HG02852 (cell line): Measurements from ENCODE around the gene NF2.

Source experiments
- ATAC-seq: cut with Tn5 transposase; IDR thresholded peaks from one replicate; pipeline ENCODE4 v1.9.1; 2021; ENCODE audit warnings: mild to moderate bottlenecking, moderate library complexity; ENCODE audit not compliant: unreplicated experiment

Gene NF2

DNA sequence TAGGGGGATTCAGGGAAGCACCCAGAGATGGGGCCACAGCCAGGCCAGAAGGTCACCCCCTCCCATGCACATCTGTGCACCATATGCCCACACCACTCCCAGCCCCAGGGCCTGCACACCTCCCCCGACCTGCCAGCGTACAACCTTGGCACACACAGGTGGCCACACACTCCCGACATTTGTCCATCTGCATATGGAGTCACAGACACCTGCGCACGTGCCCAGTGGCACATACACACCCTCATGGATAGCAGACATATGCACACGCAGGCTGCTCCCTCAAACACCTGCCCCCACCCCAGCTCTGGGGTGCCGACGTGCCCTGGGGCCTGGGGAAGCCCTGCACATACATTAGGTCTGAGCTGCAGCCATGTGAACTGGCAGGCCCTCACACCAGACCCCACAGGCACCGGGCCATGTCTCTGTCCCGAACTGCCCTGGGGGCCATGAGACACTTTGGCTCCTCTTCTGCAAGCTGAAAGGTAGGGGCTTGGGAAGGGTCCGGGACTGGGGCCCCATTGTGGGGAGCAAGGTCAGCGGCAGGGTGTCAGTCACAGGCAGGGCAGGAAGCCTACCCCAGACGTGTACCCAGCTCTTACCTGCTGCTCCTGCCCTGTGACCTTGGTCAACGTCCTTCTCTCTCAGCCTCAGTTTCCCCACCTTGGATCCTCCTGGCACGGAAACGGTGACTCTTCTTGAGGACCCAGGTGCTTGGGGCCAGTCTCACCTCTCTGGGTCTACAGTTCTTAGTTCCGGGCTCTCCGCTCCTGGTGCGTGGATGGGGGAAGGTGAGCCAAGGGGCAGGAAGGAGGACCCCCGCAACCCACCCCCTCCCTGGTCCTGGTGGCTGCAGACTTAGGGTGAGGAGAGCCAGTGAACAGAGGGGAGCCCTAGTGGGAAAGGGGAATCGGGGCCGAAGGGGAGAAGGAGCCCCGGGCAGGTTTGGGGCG lies 115.8 kb downstream of the NF2 start:
- ATAC-seq, result no peak

DNA sequence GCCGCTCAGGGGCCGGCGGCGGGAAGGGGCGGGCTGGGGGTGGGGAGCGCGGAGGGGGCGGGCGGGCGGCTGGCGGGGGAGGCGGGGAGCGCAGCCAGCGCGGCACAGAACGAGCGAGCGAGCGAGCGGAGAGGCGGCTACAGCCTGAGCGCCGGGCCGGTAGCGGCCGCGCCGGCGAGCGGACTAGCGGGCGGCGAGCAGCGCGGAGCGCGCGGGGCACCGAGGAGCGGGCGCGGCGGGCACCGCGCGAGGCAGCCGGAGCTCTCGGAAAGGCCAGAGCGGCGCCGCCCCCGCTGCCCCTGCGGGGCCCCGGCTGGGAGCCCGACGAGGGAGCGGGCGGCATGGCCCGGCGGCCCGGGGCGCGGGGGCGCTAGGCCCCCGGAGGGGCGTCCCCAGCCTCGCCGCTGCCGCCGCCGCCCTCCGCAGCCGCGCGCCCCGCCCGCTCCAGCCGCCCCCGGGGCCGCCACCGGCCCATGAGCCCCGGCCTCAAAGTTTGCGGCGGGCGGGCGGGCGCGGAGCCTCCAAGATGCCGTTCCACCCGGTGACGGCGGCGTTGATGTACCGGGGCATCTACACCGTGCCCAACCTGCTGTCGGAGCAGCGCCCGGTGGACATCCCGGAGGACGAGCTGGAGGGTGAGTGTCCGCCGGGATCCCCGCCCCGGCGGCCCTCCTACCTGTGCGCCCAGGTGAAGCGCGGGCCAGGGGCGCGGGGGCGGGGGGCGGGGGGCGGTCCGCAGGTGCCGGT lies 116.6 kb downstream of the NF2 start, which contains the start of gene CABP7:
CABP7 (plus strand) TSS at position 105 of the 747 bp plus-strand sequence; CDS start at position 527, 422 bp downstream.
- ATAC-seq, result no peak

DNA sequence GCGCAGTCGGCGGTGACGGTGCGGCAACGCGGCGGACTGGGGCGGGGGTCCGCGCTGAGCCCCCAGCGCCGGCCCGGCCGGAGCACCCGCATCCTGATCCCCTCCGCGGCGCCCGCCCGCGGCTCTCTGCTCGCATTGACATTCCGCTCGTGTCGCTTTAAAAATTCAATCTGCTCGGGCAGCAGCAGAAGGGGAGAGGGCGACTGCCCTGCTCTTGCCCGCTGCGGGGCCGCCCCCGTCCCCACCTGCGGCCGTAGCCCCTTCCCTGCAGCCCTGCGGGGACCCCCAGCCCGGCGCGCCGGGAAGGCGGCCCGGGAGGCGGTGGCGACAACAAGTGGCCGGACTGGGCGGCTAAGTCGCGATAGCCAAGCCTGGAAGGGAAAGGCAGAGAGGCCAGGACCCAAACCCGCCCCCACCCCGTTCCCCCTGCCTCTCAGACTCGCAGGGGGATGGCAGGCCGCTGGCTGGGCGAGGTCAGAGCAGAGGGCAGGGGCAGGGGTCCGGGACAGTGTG lies 117.4 kb downstream of the NF2 start:
- no peak for ATAC-seq

DNA sequence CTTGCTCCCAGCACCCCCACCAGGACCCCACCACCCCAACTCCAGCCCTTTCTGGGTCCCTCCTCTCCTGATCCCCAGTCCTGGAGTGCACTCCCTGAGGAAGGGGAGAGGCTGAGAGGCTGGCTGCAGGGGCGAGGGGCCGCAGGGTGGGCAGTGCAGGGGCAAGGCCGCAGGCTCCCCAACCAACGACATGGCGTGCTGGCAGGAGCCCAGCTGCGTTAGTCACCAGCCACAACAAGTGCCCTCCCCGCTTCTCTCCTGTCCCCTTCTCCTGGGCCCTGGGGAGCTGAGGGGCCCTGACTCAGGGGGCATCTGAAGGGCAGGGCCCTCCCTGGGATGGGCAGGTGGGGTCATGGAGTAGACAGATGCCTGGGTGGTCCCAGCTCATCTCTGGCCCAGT lies 118.7 kb downstream of the NF2 start:
- ATAC-seq, result no peak

- ATAC-seq, result no peak
Observed at GRCh38 chr22:29722587-29722986, 119.2 kb downstream of the NF2 start.

GRCh38 chr22:29723766-29724165 lies 120.3 kb downstream of the NF2 start:
- no peak for ATAC-seq

- ATAC-seq, result no peak
Observed at GRCh38 chr22:29724843-29725242, 121.4 kb downstream of the NF2 start.

GRCh38 chr22:29726106-29726505 lies 122.7 kb downstream of the NF2 start:
- no peak for ATAC-seq

DNA sequence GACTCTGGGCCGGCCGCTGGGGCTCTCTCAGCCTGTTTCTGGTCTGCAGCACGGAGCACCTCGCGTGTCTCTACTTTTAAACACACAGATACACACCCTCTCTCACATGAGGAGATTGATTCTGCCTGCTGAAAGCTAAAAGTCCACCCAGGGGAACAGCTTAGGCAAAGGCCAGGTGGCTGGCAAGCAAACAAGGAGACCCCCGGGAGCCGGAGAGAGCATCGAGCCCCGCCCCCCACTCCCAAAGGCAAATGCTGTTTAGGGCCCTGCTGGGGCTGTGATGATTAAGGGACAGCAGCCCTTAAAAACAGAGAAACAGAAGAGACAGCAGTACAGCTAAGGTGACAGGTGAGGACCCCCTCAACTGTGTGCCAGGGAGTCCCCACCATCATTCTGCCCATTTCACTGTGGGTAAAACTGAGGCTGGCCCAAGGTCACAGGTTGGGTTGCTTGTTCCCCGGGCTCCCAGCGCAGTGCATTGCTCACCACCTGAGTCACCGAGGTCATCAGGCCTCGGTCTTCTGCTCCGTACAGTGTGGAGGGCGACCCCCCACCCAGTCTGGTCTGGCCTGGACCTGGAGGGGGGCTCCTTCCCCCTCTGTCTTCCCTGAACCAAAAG lies 123.2 kb downstream of the NF2 start:
- ATAC-seq, result no peak

DNA sequence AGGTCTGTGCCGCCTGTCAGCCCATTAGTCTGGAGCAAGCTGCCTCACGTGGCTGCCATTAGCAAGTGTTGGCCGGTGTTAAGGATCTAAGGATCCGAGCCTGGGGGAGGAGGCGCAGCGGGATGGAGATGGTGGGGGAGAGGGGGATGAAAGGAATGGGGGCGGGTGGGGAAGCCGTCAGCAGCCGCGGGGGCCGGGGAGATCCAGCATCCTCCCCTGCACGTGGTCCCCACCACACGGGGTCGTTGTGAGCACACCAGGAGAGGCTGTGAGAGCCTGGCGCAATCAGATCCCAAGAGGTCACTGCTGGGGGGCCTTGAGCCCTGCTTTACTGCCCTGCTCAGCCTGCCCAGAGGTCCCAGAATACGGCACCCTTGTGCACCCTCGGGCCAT lies 123.7 kb downstream of the NF2 start:
- no peak for ATAC-seq

- ATAC-seq, result no peak
Observed at GRCh38 chr22:29729161-29729560, 125.7 kb downstream of the NF2 start.

DNA sequence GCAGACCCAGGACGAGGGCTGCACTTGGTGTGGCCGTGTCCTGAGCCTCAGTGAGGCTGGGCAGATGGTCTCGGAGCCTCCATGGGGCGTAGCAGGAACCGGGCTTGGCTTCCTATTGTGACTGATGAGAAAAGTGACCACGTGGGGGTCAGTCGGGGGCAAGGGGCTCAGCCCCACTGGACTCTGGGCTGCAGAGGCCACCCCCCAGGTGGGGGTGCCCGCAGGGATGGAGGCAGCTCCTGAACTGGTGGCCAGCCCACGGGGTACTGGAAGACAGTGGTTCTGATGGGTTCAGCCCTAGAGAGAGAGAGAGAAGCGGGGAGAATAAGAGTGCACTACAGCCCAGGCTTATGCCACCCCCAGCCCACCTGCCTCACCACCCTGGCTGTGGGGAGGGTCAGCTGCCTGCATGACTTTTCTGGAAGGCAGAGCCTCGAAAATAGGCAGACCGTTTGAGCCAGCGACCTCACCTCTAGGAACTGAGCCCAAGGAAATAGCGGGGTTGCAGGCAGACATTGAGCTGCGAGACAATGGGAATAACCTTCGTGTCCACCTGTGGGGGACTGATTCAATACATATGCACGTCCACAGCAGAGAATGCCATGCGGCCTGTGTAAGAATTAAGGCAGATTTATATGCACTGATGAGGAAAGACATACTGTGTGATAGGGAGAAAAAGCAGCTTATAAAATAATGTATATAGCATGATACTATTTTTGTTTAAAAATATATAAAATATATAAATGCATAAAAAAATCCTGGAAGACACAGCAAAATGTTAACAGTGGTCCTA lies 127.8 kb downstream of the NF2 start:
- ATAC-seq, result no peak

- ATAC-seq, result no peak
Observed at GRCh38 chr22:29732883-29733282, 129.4 kb downstream of the NF2 start.

- no peak for ATAC-seq
Observed at GRCh38 chr22:29733362-29734201, 130.1 kb downstream of the NF2 start.

DNA sequence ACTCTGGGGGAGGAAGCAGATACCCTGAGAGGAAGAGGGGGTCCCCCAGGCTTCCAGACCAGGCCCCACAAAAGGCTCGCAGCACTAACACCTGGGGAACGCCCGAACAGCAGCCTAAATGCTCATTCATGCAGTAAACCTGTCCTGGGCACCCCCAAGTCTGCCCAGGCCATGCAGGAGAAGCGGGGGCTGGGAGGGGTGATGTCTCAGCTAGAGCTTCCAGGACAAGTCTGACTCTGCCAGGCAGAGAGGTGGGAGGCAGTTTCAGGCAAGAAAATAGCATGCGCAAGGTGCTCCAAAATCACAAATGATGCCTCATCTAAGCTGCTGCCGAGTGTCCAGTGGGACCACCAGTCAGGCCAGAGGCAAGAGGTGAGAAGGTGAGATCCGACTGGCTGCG lies 131.0 kb downstream of the NF2 start:
- ATAC-seq, result no peak

GRCh38 chr22:29734838-29735237 lies 131.4 kb downstream of the NF2 start:
- no peak for ATAC-seq

- ATAC-seq, result no peak
Observed at GRCh38 chr22:29735416-29735815, 132.0 kb downstream of the NF2 start.

- no peak for ATAC-seq
Observed at GRCh38 chr22:29737251-29738117, 134.1 kb downstream of the NF2 start.
